ENCODE measurements around the gene LTF.
A peak's percentile ranks its signal among the peaks of the same experiment; 100 is the strongest.

Gene LTF

DNA sequence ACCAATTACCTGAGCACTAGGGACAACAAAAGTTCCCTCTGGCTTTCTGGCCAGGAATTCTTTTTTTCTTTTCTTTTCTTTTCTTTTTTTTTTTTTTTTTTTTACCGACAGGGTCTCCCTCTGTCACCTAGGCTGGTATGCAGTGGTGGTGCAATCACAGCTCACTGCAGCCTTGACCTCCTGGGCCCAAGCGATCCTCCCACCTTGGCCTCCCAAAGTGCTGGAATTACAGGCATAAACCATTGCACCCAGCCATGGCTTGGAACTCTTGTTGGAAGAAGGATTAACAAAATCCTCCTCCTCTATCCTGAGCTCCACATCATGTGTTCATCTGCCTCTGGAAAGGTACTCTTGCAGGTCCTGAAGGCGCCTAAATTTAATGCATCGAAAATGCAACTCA lies 2.9 kb upstream of the LTF start:
- no peak for DNase-seq

- DNase-seq = no peak
These were observed 2.2 kb upstream of the LTF start for GRCh38 chr3:46466871-46467403.

- no peak for DNase-seq
These were observed 1.6 kb upstream of the LTF start for GRCh38 chr3:46466273-46466672.

- DNase-seq = no peak
These were observed 453 bp upstream of the LTF start for GRCh38 chr3:46465196-46465520.

- DNase-seq = no peak
These were observed 850 bp downstream of the LTF start for GRCh38 chr3:46463868-46464241.

GRCh38 chr3:46463120-46463867 lies 1.4 kb downstream of the LTF start:
- DNase-seq = no peak

DNA sequence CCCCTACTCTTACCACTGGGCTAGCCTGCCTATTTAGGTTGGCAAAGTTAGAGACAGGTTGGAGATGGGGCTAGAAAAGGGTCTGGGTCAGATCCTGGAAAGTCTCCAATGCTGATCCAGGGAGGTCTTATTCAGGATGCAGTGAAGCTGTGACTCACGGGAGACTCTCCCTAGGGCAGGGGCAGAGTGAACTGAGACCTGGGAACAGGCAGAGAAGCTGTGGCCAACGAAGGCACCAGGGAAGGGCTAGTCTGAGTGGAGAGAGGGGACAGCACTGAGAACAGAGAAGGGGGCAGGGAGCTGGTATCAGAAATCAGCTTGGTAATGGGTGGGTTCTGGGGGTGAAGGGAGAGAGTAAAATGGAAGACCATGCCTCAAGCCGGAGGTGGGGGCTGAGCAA lies 2.2 kb downstream of the LTF start:
- no peak for DNase-seq

DNA sequence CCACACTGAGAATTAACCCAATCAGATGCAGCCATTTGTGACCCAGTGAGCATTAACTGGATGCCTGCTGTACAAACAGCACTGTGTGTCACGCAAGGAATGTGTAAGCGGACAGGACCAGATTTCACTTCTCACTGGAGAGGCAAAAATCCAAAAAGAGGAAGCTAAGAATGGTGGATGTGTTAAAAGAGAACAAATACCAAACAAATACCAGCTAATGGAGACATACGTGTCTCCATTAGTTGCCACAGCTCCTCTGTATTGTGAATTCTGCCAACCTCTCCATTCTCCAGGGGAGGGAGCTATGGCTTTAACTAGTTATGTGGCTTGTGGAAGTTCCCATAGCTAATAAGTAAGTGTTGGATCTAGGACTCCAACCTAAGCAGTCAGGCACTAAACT lies 2.6 kb downstream of the LTF start:
- DNase-seq = no peak

DNA sequence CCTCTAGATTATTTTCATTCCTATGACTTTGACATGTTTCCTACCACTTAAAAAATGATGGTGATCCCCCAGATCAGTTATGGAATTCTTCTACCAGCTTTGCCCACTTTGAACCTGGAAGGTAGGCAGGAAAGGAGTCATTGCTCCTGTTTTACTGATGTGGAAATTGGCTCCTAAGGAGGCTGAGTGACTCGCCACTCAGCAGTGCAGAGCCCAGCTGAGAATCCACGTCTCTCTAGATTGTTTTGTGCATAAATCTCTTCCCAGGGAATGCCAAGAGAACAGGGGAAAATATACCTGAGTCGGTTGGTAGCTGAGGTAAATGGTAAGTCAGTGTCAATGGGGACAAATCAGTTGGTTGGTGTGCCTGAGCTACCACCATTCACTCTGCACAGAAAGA lies 4.7 kb downstream of the LTF start:
- DNase-seq = no peak

- no peak for DNase-seq
These were observed 8.6 kb downstream of the LTF start for GRCh38 chr3:46456118-46456517.

GRCh38 chr3:46455231-46456115 lies 9.2 kb downstream of the LTF start:
- DNase-seq = no peak

- no peak for DNase-seq
These were observed 10.1 kb downstream of the LTF start for GRCh38 chr3:46454606-46455005.

GRCh38 chr3:46454209-46454595 lies 10.5 kb downstream of the LTF start:
- no peak for DNase-seq

GRCh38 chr3:46453526-46454208 lies 11.0 kb downstream of the LTF start:
- DNase-seq = no peak

GRCh38 chr3:46449755-46450552 lies 14.8 kb downstream of the LTF start:
- no peak for DNase-seq

DNA sequence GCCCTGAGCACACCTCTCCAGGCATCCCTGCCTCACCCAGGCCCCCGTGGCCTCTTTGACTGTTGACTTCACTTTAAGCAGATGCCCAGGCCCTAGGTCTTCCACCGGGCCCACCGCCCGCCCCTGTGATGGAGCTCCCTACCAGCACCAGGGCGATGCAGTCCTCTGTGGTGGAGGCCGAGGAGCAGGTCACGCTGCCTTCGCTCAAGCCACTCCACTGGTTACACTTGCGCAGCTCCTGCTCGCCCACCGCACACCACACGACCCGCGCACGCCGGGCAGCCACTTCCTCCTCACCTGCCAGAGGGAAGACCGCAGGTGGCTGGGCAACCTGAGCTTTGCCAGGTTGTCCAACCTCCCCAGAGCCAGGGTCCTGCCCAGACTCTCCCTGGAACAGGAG lies 16.0 kb downstream of the LTF start:
- no peak for DNase-seq

- DNase-seq = no peak
These were observed 17.3 kb downstream of the LTF start for GRCh38 chr3:46447228-46447985.

DNA sequence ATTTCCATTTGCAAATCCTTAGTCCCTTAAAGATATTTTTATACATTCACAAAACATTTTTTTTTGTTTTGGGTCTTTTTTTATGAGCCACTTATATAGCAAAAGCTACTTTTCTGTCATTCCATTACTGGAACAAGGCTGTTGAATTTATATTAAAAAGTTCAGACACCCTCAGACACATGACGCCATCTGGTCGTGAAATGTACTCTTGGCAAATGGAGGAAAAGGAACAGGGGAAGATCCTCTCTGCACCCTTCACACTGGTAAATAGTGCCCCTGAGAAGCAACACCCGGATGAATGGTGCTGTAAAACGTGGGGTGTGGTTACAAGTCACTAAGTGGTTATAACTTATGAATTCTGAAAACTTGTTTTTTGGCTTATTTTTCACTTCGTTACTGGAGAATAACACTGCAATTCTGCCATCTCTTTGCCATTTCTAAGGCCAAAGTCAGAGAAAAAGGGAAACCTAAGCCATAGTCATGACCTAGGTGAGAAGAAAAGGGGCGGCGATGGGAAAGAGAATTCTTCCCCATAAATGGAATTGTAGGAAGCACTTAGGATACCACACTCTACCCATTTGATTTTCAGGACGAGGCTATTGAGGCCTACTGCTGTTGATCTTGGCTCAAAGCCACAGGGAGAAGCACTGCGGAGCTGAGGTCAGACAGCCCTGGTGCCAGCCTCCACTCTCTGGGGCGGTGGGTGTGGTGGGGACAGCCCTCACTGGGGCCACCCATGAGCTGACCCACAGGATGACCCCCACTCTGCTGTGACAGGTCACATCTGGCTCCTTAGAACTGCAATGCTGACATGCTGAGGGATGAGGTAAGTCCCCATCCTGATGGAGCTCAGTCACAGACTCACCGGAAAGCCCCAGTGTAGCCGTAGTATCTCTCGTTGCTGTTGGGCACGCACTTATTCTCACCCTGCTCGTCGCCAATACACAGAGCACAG lies 21.9 kb downstream of the LTF start:
- DNase-seq = no peak

DNA sequence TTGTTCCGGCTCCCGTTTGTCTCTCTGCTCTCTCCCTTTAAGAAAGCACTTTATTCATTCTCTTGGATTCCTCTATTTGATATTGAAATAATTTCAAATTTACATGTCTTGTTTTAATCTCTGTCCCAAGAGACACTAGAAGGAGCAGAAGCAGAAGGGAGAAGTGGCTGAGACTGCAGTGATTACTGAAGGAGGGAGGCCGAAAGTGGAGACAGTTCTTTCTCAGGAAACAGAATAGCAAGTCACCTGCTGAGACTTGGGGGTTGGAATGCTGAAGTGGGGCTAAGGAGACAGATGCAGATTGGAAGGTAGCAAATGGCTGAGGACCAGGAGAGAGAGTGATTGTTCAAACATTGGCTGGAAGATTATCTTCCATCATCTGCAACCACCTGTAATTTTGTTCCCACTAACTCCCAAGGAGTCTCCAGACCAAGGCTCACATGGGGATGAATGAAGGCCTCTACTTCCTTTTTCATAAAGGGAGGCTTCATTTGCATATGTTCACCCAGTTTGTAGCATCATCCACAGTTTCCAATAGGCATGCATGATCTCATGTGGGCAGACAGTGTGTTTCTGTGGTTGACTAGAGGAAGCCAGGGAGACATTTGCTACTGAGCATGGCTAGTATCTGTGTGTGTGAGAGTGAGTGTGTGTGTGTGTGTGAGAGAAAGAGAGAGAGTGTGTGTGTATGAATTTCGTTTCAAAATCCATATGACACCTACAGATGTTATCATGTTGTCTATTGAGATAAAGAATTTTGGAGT lies 24.0 kb downstream of the LTF start:
- DNase-seq = peak; percentile 50

- no peak for DNase-seq
These were observed 25.9 kb downstream of the LTF start for GRCh38 chr3:46438831-46439230.
